A673 (cell line): ENCODE results near the gene ST6GALNAC3.

ENCODE experiments used
- CTCF ChIP-seq: fragments of 300-800, 200-600 bp; sonication (generic); conservative IDR thresholded peaks from 2 replicates; pipeline ENCODE4 v1.5.1; 2017; ENCODE audit warnings: low read depth, mild to moderate bottlenecking, antibody characterized with exemption, low read length, moderate library complexity, mixed read lengths
- EZH2 ChIP-seq: fragments of 200-600 bp; sonication (generic); IDR thresholded peaks from 2 replicates; pipeline ENCODE4 v1.6.1; 2017; ENCODE audit warnings: borderline replicate concordance, low read depth, mild to moderate bottlenecking, mixed read lengths, antibody characterized with exemption, low read length; ENCODE audit not compliant: poor library complexity, severe bottlenecking

GRCh38 chr1:76554283-76554682 lies 479.7 kb downstream of the ST6GALNAC3 start:
- TF ChIP-seq EZH2 (no peak), CTCF (no peak)
